Thyroid gland (tissue), 4 donors: ENCODE measurements around the gene COMTD1.

ENCODE experiments used
- POLR2A ChIP-seq, 2 donors: fragments of 450-650 bp; IDR thresholded peaks; one replicate each; pipeline ENCODE4 v1.6.1; 2017; ENCODE audit warnings: antibody characterized with exemption in 2 of 2, mild to moderate bottlenecking in 2 of 2, moderate library complexity in 1 of 2
- TF ChIP-seq, protein P1 (sequence below), 6 experiments: fragments of 200-600 bp in 3 of 6; fragments of 450-650 bp in 3 of 6; sonication (generic) in 3 of 6; IDR thresholded peaks; one replicate each; pipeline ENCODE4 v1.5.1; 2016 to 2019; ENCODE audit warnings: antibody characterized with exemption in 6 of 6, mild to moderate bottlenecking in 2 of 6, inconsistent platforms in 1 of 6, moderate library complexity in 1 of 6

DNA sequence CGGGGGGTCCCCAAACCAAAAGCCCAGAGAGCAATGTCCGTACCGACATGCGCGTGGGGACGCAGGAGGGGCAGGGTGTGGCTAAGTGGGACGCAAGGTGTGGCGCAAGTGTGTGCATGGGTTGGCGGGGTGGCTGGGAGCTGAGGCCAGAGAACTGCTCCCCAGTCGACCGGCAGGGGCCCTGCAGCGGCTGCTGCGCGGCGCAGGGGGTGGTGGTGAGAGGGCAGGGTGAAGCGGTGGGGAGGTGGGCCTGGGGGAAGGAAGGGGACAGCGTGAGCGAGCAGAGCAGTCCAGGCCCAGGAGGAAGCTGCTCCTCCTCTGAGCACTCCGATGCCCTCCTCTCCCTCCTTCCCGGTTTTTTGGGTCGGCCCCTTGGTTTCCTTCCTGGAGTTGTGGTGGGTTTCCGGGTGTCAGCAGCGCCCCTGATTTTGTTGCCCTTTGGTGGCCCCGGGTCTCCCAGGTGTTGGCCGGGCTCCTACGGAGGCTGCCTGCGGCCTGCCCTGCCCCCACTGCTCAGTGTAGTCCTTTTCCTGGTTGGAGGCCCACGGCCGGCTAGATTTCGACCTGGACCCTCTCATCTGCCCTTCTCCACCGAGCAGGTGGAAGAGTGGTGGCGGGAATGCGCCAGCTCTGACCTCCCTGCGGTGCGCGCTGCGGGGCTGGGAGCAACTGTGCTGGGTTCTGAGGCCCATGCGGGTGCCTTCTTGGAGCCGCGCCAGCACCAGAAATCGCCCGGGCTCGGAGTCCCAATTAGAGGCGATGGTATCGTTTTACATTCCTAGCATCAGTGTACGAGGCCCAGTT is 40.5 kb upstream of the COMTD1 start:
- TF ChIP-seq, protein P1, sequence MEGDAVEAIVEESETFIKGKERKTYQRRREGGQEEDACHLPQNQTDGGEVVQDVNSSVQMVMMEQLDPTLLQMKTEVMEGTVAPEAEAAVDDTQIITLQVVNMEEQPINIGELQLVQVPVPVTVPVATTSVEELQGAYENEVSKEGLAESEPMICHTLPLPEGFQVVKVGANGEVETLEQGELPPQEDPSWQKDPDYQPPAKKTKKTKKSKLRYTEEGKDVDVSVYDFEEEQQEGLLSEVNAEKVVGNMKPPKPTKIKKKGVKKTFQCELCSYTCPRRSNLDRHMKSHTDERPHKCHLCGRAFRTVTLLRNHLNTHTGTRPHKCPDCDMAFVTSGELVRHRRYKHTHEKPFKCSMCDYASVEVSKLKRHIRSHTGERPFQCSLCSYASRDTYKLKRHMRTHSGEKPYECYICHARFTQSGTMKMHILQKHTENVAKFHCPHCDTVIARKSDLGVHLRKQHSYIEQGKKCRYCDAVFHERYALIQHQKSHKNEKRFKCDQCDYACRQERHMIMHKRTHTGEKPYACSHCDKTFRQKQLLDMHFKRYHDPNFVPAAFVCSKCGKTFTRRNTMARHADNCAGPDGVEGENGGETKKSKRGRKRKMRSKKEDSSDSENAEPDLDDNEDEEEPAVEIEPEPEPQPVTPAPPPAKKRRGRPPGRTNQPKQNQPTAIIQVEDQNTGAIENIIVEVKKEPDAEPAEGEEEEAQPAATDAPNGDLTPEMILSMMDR (IDR thresholded peaks at IDR 0.05): no peak
- no peak for TF ChIP-seq POLR2A (IDR thresholded peaks at IDR 0.05)
